Left cardiac atrium (tissue), 4 donors: ENCODE results near the gene ONECUT1. TPM values are rescaled to one million over a fixed set of nuclear protein-coding genes. Genes with fewer than 3 reads are reported as not detected.
A peak's percentile ranks its signal among the peaks of the same experiment; 100 is the strongest.

Experiments
- ATAC-seq, 2 donors: fragments of 200-7000 bp; cut with Tn5 transposase; one replicate each; pipeline ENCODE4 v1.9.1; 2020; ENCODE audit warnings: mild to moderate bottlenecking in 2 of 2, moderate library complexity in 2 of 2
- DNase-seq: peaks from one replicate; pipeline ENCODE4 v3.0.0-alpha.2; 2020
- intact Hi-C, 2 donors: fragments of 100-400 bp; cut with DNase I; formaldehyde crosslinking; loops; one replicate each; pipeline versions ENCODE4 v1.14.1 to v1.15.1; 2022 to 2023
- total RNA-seq, 2 donors: library from RNA; stranded (reverse); fragmentation: NEBNext Ultra II Directional; extraction: Animal tissue kit (Norgen Biotek cat#: 25700); gene quantifications; one replicate each; pipeline ENCODE4 v1.2.1, GENCODE V29; 2021
- donor health status: DM: no; HTN: yes; CAD: no.
- donor health status: DM: no; HTN: yes; CAD: no; lungs with severe emphysema.
- donor health status: DM: yes; HTN: yes; CAD: no.
- donor health status: Dilated cardiomyopathy.

Gene ONECUT1
- total RNA-seq, 2 donors from 2014 or later: not detected

DNA sequence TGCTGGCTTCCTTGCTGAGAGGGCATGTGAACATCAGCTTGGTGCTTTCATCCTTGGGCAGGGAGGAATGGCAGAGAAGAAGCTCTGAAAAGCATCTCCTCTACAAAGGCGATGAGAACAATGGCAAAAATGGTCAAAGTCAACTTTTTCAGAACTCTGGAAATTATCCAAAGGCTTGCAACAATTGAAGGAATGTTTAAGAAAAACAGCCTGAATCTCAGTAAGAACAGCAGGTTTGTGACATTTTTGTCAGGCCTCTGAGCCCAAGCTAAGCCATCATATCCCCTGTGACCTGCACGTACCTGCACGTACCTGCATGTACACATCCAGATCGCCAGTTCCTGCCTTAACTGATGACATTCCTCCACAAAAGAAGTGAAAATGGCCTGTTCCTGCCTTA, 51.8 kb downstream of the ONECUT1 start:
- intact Hi-C loops: loop anchor here (5.0 to 10.0 kb wide), 2 partner anchors 114 to 481 kb away; no protein-coding TSS in a partner anchor

GRCh38 chr15:52737720-52738119, 52.4 kb downstream of the ONECUT1 start:
- no peak for DNase-seq
- ATAC-seq: no peak
- intact Hi-C loops: loop anchor here (5.0 to 10.0 kb wide), 2 partner anchors 113 to 480 kb away; no protein-coding TSS in a partner anchor

More for the DNA sequence above, 51.8 kb downstream of the ONECUT1 start:
- no peak for DNase-seq
- ATAC-seq: no peak

- peak; percentile 78 to 87 for ATAC-seq
- intact Hi-C loops: loop anchor here (2.0 to 10.0 kb wide), 3 partner anchors 111 to 479 kb away; no protein-coding TSS in a partner anchor
- DNase-seq: no peak
These were observed 54.7 kb downstream of the ONECUT1 start for GRCh38 chr15:52735231-52736089.

- intact Hi-C loops: loop anchor here in 1 of 2 donors (2.0 to 10.0 kb wide), 3 partner anchors 52 to 478 kb away; no protein-coding TSS in a partner anchor
- DNase-seq (no peak), ATAC-seq (peak in 1 of 2 donors; percentile 51)
These were observed 55.8 kb downstream of the ONECUT1 start for GRCh38 chr15:52734329-52734728.

GRCh38 chr15:52733696-52734255, 56.4 kb downstream of the ONECUT1 start:
- intact Hi-C loops: loop anchor here in 1 of 2 donors (2.0 to 10.0 kb wide), 3 partner anchors 51 to 477 kb away; no protein-coding TSS in a partner anchor
- DNase-seq: no peak
- ATAC-seq: peak; percentile 13 to 68

DNA sequence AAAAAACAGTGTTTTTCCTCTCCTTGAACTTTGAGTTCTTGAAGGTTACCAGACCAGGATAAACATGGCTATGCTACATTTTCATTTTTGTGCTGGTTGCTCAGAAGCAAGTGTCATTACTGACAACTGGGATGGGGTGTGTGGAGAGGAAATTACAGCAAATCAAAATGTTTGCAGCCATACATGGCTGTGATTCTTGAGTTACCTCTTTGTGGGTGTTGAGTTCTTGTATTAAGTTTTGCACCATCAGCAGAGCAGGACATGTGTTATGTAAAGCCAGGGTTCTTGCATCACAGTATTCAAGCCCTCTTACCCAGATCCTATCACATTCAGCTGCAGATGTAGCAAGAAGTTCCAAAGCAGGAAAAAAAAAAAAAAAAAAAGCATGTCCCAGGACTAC, 57.0 kb downstream of the ONECUT1 start:
- peak in 1 of 2 donors; percentile 47 for ATAC-seq
- no peak for DNase-seq
- intact Hi-C loops: loop anchor here in 1 of 2 donors (5.0 to 10.0 kb wide), 2 partner anchors 51 to 108 kb away; no protein-coding TSS in a partner anchor

GRCh38 chr15:52732551-52732950, 57.6 kb downstream of the ONECUT1 start:
- ATAC-seq: no peak
- intact Hi-C loops: loop anchor here in 1 of 2 donors (5.0 to 10.0 kb wide), 2 partner anchors 50 to 108 kb away; no protein-coding TSS in a partner anchor
- DNase-seq: no peak

- intact Hi-C loops: loop anchor here in 1 of 2 donors (5.0 to 10.0 kb wide), 2 partner anchors 50 to 107 kb away; no protein-coding TSS in a partner anchor
- ATAC-seq: no peak
These were observed 58.2 kb downstream of the ONECUT1 start for GRCh38 chr15:52731732-52732470.

DNA sequence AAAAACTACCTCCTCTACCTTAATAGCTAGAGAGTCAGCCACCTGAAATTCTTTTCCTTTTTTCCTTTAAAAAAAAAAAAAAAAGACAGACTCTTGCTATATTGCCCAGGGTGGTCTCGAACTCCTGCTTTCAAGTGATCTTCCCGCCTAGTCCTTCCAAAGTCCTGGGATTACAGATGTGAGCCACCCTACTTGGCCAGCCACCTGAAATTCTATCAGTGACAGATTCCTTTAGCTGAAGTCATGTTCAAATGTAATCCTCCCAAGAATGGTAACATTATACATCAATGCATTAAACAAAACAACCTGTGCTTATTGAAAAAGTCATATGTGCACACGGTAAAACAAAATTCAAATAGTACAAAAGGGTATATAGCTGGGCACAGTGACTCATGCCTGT, 59.1 kb downstream of the ONECUT1 start:
- ATAC-seq (no peak), DNase-seq (no peak)
- intact Hi-C loops: loop anchor here in 1 of 2 donors (5.0 to 10.0 kb wide), 2 partner anchors 49 to 106 kb away; no protein-coding TSS in a partner anchor

More at GRCh38 chr15:52731732-52732470, 58.2 kb downstream of the ONECUT1 start:
- DNase-seq: no peak

DNA sequence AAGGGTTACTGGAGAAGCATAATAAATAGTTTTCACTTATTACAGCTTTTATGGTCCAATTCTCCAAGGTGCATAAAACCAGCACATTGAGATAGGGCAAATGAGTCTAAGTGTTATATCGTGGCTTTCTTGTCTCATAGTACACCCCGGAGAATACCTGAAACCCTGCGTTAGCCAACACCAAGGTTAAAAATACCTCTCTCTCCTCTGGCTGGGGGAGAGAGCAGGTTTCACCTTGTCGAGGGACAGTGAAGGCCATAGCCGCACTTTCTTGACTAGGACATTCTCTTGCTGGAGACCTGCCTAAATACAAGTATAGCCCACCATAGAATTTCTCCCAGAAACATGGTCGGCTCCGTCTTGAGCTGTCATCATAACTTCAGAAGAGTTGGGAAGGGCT, 59.5 kb downstream of the ONECUT1 start:
- ATAC-seq (no peak), DNase-seq (no peak)
- intact Hi-C loops: loop anchor here in 1 of 2 donors (5.0 to 10.0 kb wide), 2 partner anchors 48 to 106 kb away; no protein-coding TSS in a partner anchor

GRCh38 chr15:52730173-52730572, 60.0 kb downstream of the ONECUT1 start:
- DNase-seq: no peak
- intact Hi-C loops: loop anchor here in 1 of 2 donors (5.0 to 10.0 kb wide), 2 partner anchors 48 to 105 kb away; no protein-coding TSS in a partner anchor
- no peak for ATAC-seq

- ATAC-seq (no peak), DNase-seq (no peak)
- intact Hi-C loops: no loop called here
These were observed 61.2 kb downstream of the ONECUT1 start for GRCh38 chr15:52728899-52729298.

- intact Hi-C loops: no loop called here
- ATAC-seq (no peak), DNase-seq (no peak)
These were observed 62.3 kb downstream of the ONECUT1 start for GRCh38 chr15:52727815-52728214.

- intact Hi-C loops: no loop called here
- ATAC-seq (no peak), DNase-seq (no peak)
These were observed 63.9 kb downstream of the ONECUT1 start for GRCh38 chr15:52726195-52726594.

DNA sequence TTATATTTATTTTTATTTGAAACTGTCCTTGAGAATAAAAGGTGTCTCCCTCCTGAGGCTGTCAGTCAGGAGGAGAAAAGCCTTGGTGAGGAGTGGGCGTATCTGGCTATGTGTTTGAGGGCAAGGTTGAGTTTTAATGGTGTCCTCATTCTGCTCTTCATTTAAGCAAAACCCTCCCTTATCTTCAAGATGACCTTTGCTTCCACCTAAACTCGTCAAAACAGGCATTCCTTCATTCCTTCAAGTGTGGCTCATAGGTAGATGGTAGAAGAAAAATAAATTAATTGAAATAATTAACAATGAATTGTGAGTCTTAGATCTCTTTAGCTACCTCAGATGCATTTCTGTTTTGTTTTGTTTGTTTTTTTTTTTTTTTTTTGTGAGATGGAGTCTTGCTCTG, 71.6 kb downstream of the ONECUT1 start:
- ATAC-seq: no peak
- intact Hi-C loops: no loop called here
- no peak for DNase-seq

- ATAC-seq (peak in 1 of 2 donors; percentile 47), DNase-seq (no peak)
- intact Hi-C loops: no loop called here
These were observed 72.2 kb downstream of the ONECUT1 start for GRCh38 chr15:52717924-52718323.

GRCh38 chr15:52717481-52717880, 72.7 kb downstream of the ONECUT1 start:
- intact Hi-C loops: no loop called here
- DNase-seq: no peak
- no peak for ATAC-seq

DNA sequence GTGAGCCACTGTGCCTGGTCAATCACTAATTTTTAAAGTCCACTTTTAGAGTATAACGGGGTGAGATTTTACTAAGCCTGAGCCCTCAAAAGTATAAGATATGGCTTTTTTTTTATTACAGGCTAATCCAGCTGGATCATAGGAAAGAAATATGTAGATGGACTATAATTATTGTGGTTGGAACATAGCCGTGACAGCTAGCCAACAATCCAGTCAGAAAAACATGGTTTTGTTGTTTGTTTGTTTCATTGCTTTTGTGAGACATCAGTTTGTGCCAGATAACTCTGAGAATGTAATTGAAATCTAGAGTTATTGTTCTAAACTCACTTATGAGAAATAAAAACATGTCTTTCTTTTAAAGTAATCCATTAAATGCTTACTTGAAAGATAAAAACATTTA, 73.6 kb downstream of the ONECUT1 start:
- intact Hi-C loops: no loop called here
- ATAC-seq (no peak), DNase-seq (no peak)

DNA sequence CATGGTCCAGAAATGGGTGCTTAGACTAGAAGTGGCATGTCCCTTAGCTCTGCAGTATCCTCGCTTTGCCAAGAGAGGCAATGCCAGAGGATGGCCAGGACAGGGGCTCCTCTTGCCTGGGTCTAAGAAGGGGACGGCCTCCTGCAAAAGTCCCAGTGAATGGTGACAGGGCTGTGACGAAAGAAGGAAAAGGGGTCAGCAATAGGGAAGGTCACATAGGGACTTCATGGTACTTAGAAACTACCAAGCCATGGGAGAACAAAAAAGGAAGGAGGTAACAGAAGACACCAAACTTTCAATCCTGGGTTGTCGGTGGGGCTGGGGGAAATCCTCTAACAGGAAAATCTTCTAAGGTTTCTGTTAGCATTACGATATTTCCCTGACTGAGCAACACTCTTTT, 74.7 kb downstream of the ONECUT1 start:
- no peak for ATAC-seq
- intact Hi-C loops: no loop called here
- DNase-seq: no peak
